ENCODE results near the gene MAP3K1.
"Not testable (repeated sequence)": the region's sequence is repeated elsewhere in the genome, so short reads cannot be mapped to it uniquely, and the experiment has no call there.

Gene MAP3K1

GRCh38 chr5:56814963-56815657 is at the start of gene MAP3K1:
MAP3K1 (plus strand) TSS chr5:56815549; CDS start chr5:56815574, 25 bp downstream.
- DNase-seq = peak; percentile 73

GRCh38 chr5:56766926-56767325 is 48.4 kb upstream of the MAP3K1 start:
- DNase-seq = no peak

GRCh38 chr5:56769875-56770604 is 45.3 kb upstream of the MAP3K1 start:
- no peak for DNase-seq

- DNase-seq = no peak
Observed at GRCh38 chr5:56772767-56773166, 42.6 kb upstream of the MAP3K1 start.

- DNase-seq = no peak
Observed at GRCh38 chr5:56774957-56775356, 40.4 kb upstream of the MAP3K1 start.

- not testable (repeated sequence) for DNase-seq
Observed at GRCh38 chr5:56776212-56776846, 39.0 kb upstream of the MAP3K1 start.

- DNase-seq = no peak
Observed at GRCh38 chr5:56783261-56783660, 32.1 kb upstream of the MAP3K1 start.

- DNase-seq = no peak
Observed at GRCh38 chr5:56786346-56786745, 29.0 kb upstream of the MAP3K1 start.

GRCh38 chr5:56791396-56791795 is 24.0 kb upstream of the MAP3K1 start:
- no peak for DNase-seq

GRCh38 chr5:56798521-56798920 is 16.8 kb upstream of the MAP3K1 start:
- no peak for DNase-seq

- DNase-seq = no peak
Observed at GRCh38 chr5:56800186-56800585, 15.2 kb upstream of the MAP3K1 start.

GRCh38 chr5:56801256-56801655 is 14.1 kb upstream of the MAP3K1 start:
- DNase-seq = no peak

- no peak for DNase-seq
Observed at GRCh38 chr5:56802205-56802604, 13.1 kb upstream of the MAP3K1 start.

- DNase-seq = no peak
Observed at GRCh38 chr5:56803025-56803424, 12.3 kb upstream of the MAP3K1 start.

GRCh38 chr5:56803894-56804293 is 11.5 kb upstream of the MAP3K1 start:
- DNase-seq = no peak

GRCh38 chr5:56807679-56808078 is 7.7 kb upstream of the MAP3K1 start:
- no peak for DNase-seq

GRCh38 chr5:56808211-56808610 is 7.1 kb upstream of the MAP3K1 start:
- DNase-seq = no peak

- no peak for DNase-seq
Observed at GRCh38 chr5:56810826-56811225, 4.5 kb upstream of the MAP3K1 start.

GRCh38 chr5:56812110-56812509 is 3.2 kb upstream of the MAP3K1 start:
- no peak for DNase-seq

GRCh38 chr5:56813302-56813701 is 2.0 kb upstream of the MAP3K1 start:
- DNase-seq = no peak

GRCh38 chr5:56814361-56814962 is 887 bp upstream of the MAP3K1 start:
- DNase-seq = peak; percentile 56

GRCh38 chr5:56815658-56816545 is 553 bp downstream of the MAP3K1 start:
- DNase-seq = no peak

Measured in NCI-H2029 (cell line).